HEK293 (cell line): Measurements from ENCODE around the gene DPH5.
A peak's percentile ranks its signal among the peaks of the same experiment; 100 is the strongest.

Source experiments
- CTCF ChIP-seq: fragments of 450-650 bp; formaldehyde crosslinking; IDR thresholded peaks from 2 replicates; pipeline ENCODE4 v1.5.1; 2016; ENCODE audit warnings: missing biosample characterization, missing genetic modification characterization
- EGR2 ChIP-seq: fragments of 450-650 bp; formaldehyde crosslinking; IDR thresholded peaks from 2 replicates; pipeline ENCODE4 v1.5.1; 2016; ENCODE audit warnings: low read depth, missing biosample characterization, missing genetic modification characterization
- PRDM1 ChIP-seq: fragments of 450-650 bp; formaldehyde crosslinking; IDR thresholded peaks from 2 replicates; pipeline ENCODE4; 2016; ENCODE audit warnings: missing biosample characterization, missing genetic modification characterization
- ZNF529 ChIP-seq: fragments of 450-650 bp; formaldehyde crosslinking; IDR thresholded peaks from 2 replicates; pipeline ENCODE4 v1.5.1; 2017; ENCODE audit warnings: missing genetic modification characterization, missing biosample characterization; ENCODE audit not compliant: insufficient replicate concordance
- ZNF548 ChIP-seq: fragments of 450-650 bp; formaldehyde crosslinking; IDR thresholded peaks from 2 replicates; pipeline ENCODE4 v1.5.1; 2016; ENCODE audit warnings: missing biosample characterization, missing genetic modification characterization
- ZNF629 ChIP-seq: fragments of 450-650 bp; formaldehyde crosslinking; IDR thresholded peaks from 2 replicates; pipeline ENCODE4 v1.5.1; 2017; ENCODE audit warnings: missing biosample characterization, missing genetic modification characterization
- ZNF792 ChIP-seq: fragments of 450-650 bp; formaldehyde crosslinking; IDR thresholded peaks from 2 replicates; pipeline ENCODE4 v1.5.1; 2016; ENCODE audit warnings: missing biosample characterization, missing genetic modification characterization

GRCh38 chr1:100971021-100971420 lies 54.6 kb downstream of the DPH5 start:
- no peak for TF ChIP-seq ZNF548
- no peak for TF ChIP-seq ZNF629 (tag by site-specific recombination)
- no peak for TF ChIP-seq ZNF529 (tag by site-specific recombination)
- TF ChIP-seq ZNF792 (tag by site-specific recombination), result no peak
- TF ChIP-seq CTCF (tag by site-specific recombination), result no peak
- TF ChIP-seq EGR2 (tag by site-specific recombination), result no peak
- TF ChIP-seq PRDM1 (tag by site-specific recombination), result peak; percentile 71
